DOHH2 (cell line): Measurements from ENCODE around the gene GREB1.

Experiments
- CTCF ChIP-seq: fragments of 200-600 bp; sonication (generic); IDR thresholded peaks from one replicate; pipeline ENCODE4 v1.5.1; 2014; ENCODE audit warnings: antibody characterized with exemption, mild to moderate bottlenecking, low read depth, low read length; ENCODE audit not compliant: poor library complexity, severe bottlenecking
- EZH2phosphoT487 ChIP-seq: fragments of 200-600 bp; sonication (generic); IDR thresholded peaks from 2 replicates; pipeline ENCODE4 v1.6.1; 2017; ENCODE audit warnings: borderline replicate concordance, mild to moderate bottlenecking, antibody characterized with exemption, low read length, moderate library complexity, mixed read lengths

DNA sequence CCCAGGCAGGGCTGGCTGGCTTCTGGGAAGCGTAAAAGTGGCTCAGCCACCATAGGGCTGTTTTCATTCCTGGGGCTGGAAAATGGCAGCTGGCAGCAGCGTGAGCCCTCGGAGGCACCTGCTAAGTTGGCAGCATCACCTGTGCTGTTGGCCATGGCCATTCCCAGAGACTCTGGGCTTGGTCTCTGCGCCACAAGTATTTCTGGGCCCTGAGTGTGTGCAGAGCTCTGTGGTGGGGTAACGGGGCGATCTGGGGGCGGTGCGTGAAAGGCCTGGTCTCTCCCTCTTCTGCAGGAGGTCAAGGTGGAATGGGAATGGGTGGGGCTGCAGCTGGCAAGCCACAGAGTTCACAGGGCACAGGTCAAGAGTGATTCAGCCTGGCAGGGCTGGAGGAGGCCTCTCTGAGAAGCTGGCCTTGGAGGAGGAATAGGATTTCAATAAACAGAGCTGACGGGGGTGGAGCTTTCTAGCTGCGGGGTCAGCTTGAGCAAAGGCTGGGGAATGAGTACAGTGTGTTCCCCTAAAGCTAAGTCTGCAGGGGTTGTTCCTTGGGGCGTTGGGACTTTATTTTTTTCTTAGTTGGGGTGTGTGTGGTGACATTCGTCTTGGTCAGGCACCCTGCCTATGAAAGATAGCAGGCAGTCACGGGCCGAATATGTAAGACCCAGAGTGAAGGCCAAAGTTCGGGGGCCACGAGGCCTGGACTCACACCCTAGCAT is 146.5 kb downstream of the GREB1 start:
- TF ChIP-seq CTCF (no peak), EZH2phosphoT487 (no peak)
